GM19455 (cell line): ENCODE data around the gene DCTN4.
A peak's percentile ranks its signal among the peaks of the same experiment; 100 is the strongest.

Source experiments
- ATAC-seq: cut with Tn5 transposase; IDR thresholded peaks from one replicate; pipeline ENCODE4 v1.9.1; 2021; ENCODE audit not compliant: unreplicated experiment

Gene DCTN4

DNA sequence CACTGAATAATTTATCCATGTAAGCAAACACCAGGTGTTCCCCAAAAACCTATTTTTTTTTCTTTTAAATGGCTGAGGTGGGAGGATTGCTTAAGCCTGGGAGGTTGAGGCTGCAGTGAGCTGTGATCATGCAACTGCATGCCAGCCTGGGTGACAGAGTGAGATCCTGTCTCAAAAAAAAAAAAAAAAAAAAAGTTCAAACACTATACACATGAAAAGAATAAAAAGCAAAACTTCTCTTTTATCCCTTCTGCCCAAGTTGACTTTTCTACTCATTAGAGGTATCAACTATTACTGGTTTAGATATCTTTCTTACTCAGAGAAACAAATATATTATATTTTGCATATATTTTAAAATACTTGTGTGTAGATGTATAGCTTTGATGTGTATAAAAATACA is 17.8 kb downstream of the DCTN4 start:
- ATAC-seq: no peak

DNA sequence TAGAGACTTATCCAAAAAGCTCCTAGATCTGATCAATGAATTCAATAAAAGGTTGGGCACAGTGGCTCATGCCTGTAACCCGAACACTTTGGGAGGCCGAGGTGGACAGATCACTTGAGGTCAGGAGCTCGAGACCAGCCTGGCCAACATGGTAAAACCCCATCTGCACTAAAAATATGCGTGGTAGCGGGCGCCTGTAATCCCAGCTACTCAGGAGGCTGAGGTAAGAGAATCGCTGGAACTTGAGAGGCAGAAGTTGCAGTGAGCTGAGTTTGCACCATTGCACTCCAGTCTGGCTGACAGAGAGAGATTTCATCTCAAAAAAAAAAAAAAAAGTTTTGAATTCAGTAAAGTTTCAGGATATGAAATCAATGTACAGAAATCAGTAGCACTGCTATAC is 20.0 kb downstream of the DCTN4 start:
- ATAC-seq: no peak

DNA sequence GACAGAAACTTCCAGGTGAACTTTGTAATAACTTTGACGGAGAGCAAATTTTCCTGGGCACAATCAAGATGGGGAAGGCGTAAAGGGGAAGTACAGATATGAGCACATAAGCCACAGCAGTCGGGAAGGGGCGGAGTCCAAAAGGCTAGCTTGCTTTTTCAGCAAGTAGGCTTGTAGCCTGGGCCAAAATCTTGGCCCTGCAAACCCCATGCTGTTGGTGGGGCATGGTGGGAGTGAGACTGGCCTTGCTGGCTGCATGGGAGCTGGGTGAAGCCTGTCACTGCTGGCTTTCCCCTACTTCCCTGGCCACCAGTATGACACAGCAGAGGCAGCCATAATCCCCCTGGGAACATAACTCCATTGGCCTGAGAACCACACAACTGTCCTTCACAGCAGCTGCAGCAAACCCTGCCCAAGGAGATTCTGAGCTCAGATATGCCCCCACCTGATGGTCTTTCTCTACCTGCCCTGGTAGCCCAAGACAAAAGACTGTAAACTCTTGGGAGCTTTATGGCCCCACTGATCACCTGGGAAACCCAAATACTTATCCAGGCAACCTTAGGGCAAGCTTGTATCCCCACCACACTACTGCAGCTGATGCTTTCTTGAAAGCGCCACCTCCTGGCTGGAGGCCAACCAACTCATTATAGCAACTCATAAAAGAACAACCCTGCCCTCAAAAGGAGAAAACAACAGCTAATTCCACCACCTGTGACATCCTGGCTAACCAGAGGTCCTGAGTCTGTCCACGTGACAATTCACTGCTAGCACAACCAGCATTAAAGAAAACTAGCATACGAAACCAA is 24.0 kb downstream of the DCTN4 start:
- ATAC-seq: no peak

DNA sequence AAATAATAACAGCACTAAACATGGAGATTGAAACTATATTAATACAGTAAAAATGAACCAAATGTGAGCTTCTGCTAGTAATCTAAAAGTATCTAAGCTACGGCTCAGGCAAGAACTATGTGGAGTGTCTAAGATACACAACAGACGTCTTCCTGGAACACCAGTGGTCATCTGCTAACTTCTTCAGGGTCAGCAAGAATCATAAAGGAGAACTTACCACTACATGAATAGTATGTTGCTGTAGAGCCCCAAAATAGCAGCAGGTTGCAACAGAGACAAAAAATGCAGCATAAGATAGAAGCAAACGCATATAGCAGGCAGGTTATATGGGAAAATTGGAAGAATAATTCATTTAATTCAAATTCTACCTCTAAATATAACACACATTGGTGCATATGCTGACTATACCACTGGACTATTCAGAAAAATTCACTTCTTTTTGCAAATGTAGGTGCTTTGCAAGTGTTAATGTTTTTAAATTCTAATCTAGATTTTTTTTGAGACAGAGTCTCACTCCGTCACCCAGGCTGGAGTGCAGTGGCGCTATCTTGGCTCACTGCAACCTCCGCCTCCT is 27.1 kb downstream of the DCTN4 start:
- no peak for ATAC-seq

DNA sequence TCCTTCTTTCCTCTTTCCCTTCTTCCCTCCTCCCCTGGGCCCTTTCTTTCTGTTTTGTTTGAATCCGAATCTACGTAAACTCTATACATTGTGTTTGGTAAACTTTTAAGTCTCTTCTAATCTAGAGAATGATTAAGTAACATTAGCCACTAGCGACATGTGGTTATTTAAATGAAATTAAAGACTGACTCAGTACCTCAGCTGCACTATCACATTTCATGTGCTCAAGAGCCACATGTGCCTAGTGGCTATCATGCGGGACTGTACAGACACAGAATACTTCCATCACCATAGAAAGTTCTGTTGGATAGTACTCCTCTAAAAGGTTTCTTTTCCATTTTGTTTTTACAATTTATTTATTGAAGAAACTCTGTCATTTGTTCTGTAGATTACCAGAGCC is 29.0 kb downstream of the DCTN4 start:
- no peak for ATAC-seq

DNA sequence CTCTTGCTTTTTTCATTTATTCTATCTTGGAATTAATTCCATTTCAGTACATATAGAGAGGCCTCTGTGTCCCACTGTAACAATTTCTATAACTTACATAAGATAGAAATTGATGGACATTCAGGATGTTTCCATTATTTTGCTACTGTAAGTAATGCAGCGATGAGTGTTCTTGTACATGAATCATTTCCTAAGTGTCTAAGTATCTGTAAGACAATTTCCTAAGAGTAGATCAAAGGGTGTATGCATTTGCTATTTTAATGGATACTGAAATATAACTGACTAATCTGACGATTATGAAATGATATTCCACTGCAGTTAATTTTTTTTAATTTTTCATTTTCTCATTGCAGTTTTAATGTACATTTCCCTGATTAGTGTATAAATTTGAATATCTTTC is 35.0 kb downstream of the DCTN4 start:
- no peak for ATAC-seq

DNA sequence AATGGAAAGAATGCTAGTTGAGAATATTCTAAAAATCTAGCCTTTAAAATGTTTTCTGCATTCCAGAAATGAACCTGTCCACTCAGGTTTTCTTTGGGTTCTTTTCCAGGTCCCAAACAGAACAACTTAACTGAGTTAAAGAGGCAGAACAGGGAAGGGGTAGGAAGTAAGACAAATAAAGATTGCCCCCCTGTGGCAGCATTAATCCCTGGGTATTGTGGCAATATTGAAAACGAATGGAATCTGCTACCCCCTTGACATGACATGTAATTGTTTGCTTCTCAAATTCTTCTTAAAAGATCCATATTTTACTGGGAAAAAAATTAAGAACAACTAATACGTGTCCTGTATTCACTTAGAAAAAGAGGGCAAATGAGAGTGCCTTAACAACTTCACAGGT is 48.7 kb downstream of the DCTN4 start:
- ATAC-seq: no peak

DNA sequence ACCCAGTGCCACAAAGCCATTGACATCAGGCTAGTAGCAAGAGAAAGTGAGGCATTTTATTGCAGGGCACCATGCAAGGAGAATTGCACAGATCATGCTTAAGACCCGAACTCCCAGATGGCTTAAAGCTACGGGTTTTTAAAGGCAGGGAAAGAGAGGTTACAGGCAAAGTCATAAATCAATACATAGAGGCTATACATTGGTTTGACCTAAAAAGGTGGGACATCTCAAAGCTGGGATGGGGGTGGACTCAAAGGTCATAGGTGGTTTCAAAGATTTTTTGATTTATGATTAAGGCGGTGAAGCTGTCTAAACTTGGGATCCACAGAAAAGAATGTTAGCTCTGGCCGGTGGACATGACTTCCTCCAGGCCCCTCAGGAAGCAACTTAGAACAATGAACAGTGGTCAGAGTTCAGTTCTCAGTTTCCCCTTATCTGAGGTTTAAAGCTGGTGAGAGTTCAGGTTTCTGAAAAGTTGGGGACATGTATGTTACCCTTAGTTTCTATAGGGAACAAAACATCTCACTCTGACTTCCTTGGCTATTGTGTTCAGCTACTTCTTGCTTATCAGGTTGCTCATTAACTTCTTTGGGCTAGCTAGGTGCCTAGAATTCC is 51.9 kb downstream of the DCTN4 start:
- no peak for ATAC-seq

DNA sequence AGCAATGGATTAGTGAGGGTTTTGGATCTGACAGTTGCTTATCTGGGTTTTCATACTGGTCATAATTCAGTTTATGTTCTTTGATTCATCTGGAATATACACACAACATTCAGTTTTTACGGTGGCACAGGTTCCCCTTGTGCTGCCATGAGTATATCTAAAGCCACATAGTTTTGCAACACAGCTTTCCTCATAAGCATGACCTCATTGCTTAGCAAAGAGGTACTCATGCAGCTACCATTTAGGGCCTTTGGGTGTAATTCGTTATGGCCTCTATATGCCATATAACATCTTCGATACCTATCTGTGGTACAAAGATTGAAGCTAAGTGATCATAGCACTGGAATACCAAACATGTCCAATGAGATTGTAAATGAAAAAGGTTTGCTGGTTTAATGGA is 55.1 kb downstream of the DCTN4 start:
- ATAC-seq: no peak

DNA sequence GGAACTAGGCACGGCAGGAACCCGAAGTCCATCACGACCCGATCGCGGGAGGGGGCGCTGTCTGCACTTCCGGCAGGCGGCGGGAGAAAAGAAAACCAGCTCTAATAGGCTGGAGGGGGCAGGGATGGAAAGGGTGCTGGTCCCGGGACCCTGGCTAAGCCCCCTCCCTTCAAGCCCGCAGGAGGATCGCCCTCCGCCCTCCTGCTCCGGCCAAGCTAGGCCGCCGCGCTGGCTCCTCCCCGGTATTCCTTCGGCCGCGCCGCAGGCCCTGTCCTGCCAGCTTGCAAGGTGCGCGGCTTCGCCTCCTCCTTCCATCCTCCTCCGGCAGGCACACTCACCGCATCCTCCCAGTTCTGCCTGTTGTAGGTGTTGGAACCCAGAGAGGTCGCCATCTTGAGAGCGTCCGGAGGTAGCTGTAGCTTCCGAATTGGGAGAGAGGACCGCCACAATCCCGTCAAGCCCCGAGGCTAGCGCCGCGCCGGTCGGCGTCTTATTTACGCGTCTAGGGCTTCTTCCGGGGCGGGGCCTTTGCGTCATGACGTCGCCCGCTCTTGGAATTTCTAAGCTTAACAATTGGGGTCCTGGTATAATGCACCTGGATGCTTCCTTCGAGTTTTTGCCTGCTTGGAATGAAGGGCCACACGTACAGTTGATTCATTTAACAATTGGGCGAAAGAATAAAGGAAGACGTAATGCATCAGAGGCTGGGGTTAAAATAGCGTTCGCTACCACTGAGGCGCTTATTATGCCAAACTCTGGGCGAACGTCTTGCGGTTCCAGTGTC is 58.0 kb downstream of the DCTN4 start, which contains the start of gene RBM22:
Gene RBM22, minus strand, starts transcription at position 469 of the 784 bp plus-strand sequence. Its CDS starts 77 bp downstream, at position 392.
- ATAC-seq: peak; percentile 98

DNA sequence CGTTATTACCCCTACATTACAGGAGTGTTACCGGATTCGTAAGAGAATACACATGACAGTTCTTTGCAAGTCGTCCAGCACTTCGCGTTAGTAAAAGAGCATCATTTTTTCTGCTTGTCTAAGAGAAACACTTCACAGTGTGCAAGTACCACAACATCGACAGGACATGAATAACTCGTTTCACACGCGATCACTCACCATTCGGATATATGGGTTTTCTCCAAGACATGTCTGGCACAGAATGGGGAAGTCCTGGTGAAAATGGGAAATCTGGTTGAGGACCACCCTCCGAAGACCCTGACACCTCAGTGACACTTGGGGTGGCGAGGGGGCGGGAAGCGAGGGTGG is 58.6 kb downstream of the DCTN4 start:
- peak; percentile 11 for ATAC-seq

DNA sequence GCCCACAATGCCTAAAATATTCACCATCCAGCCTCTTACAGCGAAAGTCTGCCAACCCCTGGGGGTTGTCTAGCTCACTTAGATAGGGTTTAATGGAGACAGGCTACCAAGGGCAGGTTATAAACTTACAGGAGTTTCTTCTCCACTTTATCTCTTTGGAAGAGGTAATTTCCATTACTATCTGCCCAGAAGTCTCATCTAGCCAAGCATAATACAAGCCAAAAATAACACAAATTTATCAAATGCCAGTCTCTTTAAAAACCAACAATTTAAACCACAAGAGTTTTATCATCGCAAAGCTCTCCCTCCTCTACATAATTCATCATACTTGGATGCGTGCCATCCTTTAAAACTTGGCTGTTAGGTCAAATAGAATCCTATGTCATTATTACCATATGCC is 64.2 kb downstream of the DCTN4 start:
- no peak for ATAC-seq

DNA sequence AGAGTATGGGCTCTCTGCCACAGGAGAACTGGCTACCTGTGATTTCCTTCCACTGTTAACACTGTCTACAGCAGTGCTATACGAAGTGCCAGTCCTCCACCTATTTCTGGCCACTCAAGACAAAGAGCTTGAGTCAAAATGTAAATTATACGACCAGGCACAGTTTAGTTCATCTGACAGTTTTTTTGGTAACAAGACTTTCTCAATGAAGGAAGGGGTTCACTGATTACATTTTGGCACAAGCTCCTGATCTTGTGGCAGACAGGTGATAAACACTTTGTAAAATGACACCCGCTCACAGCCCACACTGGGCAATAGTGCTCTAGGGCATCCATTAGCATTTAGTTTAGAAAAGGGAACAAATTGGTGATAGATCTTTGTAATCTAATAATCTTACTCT is 66.5 kb downstream of the DCTN4 start:
- no peak for ATAC-seq

DNA sequence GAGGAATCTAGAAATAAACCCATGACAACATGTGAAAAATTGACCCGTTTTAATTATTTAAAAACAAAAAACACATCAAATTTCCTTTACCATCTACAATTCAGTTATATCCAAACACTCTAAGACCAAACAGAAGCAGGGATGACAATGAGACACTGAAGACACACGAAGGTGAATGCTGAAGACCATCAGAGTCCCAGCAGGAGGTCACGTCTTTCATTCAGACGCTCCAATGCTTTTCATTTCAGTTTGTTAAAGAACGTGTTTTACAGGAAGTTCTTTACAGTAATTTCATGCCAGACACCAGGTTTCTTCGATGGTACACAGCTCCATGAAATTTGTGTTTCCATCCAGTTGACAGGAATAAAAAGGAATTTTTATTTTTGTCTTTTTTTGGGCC is 68.1 kb downstream of the DCTN4 start:
- ATAC-seq: no peak

DNA sequence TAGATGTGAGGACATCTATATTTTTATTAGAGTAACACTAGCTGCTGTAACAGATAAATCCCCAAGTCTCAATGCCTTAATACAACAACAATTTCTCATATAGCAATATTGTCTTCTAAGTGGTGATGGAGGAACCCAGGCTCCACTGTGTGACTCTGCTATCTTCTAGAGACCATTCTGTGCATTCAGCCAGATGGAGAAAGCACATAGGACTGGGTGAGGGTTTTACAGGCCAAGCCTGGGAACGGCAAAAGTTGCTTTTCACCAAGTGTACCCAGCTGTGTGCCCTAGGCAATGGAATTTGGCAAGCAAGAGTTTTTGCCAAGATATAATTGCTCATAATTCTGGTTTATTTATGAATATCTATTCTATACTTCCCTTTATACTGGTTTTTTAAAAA is 69.7 kb downstream of the DCTN4 start:
- ATAC-seq: no peak

DNA sequence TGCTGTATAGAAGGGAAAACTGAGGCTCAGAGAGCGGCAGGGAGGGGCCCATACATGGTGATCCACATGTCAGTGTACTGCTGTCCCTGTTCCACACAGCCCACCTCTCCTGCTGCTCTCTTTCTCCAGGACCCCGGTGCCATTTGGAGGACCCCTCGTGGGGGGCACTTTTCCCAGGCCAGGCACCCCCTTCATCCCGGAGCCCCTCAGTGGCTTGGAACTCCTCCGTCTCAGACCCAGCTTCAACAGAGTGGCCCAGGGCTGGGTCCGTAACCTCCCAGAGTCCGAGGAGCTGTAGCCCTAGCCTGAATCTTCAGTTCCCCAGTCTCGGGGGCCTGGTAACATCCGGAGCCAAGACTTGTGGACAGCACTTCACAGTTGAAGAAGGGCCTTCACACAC is 82.2 kb downstream of the DCTN4 start:
- ATAC-seq: no peak

DNA sequence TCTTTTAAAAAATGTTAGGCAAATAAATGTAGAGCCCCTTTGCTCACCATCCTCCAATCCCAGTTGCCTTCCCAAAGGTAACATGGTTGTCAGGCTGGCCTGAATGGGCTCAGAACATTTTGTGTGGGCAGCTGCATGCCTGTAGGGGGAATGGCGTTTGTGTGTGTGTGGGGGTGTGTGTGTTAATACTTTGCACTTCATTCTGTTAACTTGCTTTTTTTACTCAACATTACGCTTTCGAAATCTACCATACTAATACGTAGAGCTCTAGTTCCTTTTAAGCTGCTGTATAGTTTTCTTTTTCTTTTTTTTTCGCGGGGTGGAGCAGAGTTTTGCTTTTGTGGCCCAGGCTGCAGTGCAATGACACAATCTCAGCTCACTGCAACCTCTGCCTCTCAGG is 83.7 kb downstream of the DCTN4 start:
- ATAC-seq: no peak

DNA sequence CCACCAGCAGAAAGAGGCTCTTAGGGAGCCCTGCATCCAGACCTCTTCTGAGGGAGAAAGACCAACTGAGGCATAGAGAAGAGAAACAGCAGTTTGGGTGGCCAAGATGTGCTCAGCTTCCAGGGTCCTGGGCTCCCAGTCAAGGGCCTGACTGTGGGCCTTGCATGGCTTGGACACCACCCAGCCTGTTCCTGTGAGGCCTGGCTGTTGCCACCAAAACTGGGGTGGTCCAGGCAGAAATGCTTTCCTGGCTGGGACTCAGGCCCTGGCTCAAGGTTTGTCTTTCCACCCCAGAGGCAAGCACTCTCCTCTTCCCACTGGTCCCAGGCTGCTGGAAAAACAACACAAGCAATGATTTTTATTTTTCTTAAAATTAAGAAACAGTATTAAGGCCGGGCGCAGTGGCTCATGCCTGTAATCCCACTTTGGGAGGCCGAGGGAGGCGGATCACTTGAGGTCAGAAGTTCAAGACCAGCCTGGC is 84.4 kb downstream of the DCTN4 start:
- ATAC-seq: no peak

DNA sequence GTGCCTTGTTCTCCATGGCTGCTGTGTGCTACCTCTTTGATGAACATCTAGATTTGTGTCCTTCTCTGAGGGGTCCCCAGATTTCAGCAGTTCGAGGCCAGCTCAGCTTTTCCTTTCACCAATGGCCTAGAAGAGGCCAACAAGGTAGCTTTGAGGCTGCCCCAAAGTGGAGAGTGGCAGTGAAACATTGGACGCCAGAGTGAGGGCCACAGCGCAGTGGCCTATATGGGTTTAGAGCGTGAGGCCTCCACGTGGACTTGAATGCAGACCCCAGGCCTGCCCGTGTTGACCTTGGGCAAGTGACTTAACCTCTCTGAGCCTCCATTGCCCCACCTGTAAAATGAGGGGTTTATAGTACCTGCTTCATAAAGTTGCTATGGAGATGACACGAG is 85.9 kb downstream of the DCTN4 start:
- ATAC-seq: no peak

DNA sequence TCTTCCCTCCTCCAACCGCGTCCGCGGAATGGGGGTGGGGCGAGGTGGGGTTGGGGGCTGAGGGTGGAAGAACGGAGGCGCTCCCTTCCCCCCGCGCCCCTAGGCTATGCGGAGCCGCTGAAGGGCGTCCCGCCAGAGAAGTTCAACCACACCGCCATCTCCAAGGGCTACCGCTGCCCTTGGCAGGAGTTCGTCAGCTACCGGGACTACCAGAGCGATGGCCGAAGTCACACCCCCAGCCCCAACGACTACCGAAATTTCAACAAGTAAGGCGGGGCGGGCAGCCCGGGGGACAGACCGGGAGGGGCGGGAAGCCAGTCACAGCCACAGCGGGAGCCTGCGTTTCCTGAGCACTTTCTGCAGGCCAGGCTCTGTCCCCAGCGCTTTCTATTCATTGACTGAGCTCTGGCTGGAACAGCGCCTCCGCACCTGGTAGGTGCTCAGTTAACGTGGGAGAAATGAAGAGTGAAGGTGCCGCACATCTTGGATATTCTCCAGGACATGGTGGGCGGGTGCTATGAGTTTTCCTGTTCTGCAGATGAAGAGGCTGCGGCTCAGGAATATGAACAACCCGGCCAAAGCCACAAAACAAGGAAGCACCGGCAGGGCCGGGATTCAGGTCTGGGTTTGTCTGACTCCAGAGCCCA is 86.5 kb downstream of the DCTN4 start:
- ATAC-seq: no peak
